WTC11 (cell line): ENCODE results near the gene MTMR3.

ENCODE experiments used
- FOXK1 ChIP-seq: sonication (generic); formaldehyde crosslinking; IDR thresholded peaks from 2 replicates; pipeline ENCODE4 v1.8.0; 2022; ENCODE audit warnings: mild to moderate bottlenecking, moderate library complexity, missing genetic modification reagents
- MAX ChIP-seq: sonication (generic); formaldehyde crosslinking; IDR thresholded peaks from 2 replicates; pipeline ENCODE4 v1.8.0; 2022; ENCODE audit warnings: mild to moderate bottlenecking, missing genetic modification reagents
- NR2C2 ChIP-seq: sonication (generic); formaldehyde crosslinking; IDR thresholded peaks from 2 replicates; pipeline ENCODE4 v1.8.0; 2022; ENCODE audit warnings: mild to moderate bottlenecking, missing genetic modification reagents

DNA sequence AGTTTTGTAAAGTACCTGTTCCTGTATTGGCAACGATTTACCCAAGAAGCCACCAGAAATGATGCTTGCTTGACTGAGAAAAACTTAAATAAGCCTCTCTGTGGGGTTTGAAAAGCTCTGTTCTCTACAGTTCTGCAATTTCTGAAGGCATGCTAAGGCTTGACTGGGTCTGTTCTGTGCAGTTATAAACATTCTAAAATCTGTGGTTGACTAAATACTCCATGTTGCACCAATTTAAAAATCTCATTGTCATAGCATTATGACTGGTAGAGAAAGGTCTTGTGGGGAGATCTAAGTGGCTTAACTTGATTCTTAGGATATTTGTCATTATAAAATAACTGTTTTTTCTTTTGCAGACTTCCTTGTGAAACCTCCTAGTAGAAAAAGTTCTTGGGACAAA is 73.7 kb downstream of the MTMR3 start:
- TF ChIP-seq FOXK1 (CRISPR knock-in tag) (no peak), NR2C2 (CRISPR knock-in tag) (no peak), MAX (CRISPR knock-in tag) (no peak)
